VCaP (cell line): ENCODE data around the gene GEMIN8.

Source experiments
- H3K27ac ChIP-seq: fragments of 450-650 bp; 2 replicates; pipeline ENCODE4 v1.5.1; 2017
- TF ChIP-seq, protein P1 (sequence below): fragments of 450-650 bp; conservative IDR thresholded peaks from 2 replicates; pipeline ENCODE4 v1.5.1; 2017; ENCODE audit warnings: mild to moderate bottlenecking, moderate library complexity

GEMIN8 gene

DNA sequence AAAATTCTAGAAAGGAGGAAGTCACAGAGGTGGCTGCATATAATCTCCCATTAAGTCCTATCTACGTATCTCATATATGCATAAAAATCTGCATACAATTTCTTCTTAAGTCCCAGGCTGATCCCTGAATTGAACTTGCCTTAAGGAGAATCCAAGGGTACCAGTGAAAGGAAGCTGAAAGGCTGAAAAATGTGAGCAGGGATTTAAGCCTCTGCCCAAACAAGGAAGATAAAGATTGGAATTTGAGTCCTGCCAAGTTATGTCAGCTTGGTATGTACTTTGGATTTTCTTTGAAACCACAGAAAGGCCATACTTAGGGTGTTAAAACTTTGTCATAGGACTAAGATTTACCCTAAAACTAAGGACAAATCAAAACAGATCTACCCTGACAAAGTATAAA is 26.5 kb upstream of the GEMIN8 start:
- TF ChIP-seq, protein P1, sequence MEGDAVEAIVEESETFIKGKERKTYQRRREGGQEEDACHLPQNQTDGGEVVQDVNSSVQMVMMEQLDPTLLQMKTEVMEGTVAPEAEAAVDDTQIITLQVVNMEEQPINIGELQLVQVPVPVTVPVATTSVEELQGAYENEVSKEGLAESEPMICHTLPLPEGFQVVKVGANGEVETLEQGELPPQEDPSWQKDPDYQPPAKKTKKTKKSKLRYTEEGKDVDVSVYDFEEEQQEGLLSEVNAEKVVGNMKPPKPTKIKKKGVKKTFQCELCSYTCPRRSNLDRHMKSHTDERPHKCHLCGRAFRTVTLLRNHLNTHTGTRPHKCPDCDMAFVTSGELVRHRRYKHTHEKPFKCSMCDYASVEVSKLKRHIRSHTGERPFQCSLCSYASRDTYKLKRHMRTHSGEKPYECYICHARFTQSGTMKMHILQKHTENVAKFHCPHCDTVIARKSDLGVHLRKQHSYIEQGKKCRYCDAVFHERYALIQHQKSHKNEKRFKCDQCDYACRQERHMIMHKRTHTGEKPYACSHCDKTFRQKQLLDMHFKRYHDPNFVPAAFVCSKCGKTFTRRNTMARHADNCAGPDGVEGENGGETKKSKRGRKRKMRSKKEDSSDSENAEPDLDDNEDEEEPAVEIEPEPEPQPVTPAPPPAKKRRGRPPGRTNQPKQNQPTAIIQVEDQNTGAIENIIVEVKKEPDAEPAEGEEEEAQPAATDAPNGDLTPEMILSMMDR, result no peak
- no peak overlapping the region for H3K27ac ChIP-seq

DNA sequence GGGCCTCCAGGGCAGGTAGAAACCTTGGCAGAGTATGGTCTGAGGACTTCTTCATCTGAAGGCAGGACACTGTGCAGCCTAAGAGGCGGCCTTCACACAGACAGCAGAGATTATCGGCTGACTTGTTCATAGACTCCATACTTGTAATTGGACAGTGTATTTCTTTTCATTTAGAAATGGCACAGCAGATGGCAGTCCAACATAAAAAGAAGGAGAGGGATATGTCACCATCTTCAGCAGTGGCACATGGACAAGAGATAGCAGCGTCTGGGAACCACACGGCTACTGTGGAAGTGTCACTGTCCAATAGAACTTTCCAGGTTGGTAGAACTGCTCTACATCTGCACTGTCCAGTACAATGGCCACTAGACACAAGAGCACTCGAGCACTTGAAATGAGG is 21.7 kb upstream of the GEMIN8 start:
- TF ChIP-seq, protein P1, result peak; percentile 54
- H3K27ac ChIP-seq, result no peak overlapping the region

DNA sequence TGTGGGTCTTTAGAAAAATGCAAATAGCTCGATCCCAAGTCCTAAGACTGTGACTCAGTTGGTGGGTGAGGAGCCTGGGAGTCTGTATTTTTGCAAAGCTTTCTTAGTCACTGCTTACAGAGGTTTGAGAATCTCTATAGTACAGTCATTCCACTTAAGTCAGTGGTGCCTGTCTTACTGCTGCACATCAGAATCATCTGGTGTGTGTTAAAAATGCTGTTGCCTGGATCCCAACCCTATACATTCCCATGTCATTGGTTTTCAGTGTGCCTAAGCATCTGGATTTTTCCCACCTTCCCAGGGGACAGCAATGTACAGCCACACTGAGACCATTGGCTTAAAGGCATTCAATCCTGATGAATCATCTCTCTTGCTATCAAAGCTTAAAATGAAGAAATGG is 21.0 kb upstream of the GEMIN8 start:
- no peak overlapping the region for H3K27ac ChIP-seq
- TF ChIP-seq, protein P1, result no peak

- no peak overlapping the region for H3K27ac ChIP-seq
- TF ChIP-seq, protein P1, result no peak
Observed at GRCh38 chrX:14043209-14043608, 13.5 kb upstream of the GEMIN8 start.

DNA sequence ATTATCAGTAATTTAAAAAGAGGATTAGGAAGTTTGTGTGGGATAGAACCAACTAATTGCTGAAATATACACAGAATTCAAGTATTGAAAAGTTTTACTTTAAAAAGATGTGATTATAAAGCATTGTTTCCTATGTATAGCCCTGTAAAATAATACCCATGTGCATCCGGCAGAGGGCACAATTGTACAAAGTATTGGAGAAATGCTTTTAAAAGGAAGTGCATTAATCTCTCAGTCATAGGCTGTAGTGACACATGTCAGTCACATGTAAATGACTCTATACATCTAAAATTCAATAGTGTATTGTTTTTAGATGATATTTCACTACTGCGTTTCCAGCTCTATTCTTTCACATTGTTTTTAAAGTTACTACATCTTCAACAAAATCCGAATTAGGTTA is 9.7 kb upstream of the GEMIN8 start:
- TF ChIP-seq, protein P1, result peak; percentile 69
- H3K27ac ChIP-seq, result no peak overlapping the region

DNA sequence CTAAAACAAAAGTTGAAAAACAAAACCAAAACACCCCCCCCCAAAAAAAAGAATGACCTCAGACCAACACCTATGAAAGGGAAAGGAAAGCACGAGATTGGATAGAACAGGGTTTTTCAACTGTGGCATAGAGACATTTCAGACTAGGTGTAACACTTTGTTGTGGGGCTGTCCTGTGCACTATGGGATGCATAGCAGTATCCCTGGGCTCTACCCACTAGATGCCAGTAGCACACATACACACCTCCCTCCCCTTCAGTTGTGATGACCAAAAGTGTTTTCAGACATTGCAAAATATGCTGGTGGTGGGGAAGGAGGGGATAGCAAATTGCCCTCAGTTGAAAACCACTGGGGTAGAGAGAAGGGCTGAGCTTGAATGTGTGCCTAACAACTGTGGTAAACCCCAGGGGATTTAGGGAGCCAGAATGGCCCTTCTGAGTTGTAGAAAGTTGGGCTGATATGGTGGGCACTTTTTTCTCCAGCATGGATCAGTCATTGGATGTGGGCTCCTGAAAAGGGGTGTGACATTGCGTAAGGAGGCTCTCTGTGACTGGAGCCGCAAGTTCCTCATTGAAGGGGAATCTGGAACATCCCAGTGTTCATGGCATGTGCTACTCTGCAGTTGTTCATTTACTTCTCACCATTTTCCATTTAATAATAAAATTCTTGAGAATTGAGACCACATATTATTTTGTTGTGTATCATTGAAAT is 8.8 kb upstream of the GEMIN8 start:
- no peak overlapping the region for H3K27ac ChIP-seq
- TF ChIP-seq, protein P1, result no peak

GRCh38 chrX:14032406-14032805 is 2.7 kb upstream of the GEMIN8 start:
- TF ChIP-seq, protein P1, result peak; percentile 72
- no peak overlapping the region for H3K27ac ChIP-seq
